Fibroblast of villous mesenchyme (primary cell): ENCODE results near the gene EXOC7. TPM values are rescaled to one million over a fixed set of nuclear protein-coding genes. Genes with fewer than 3 reads are reported as not detected.
"Not testable (repeated sequence)": the region's sequence is repeated elsewhere in the genome, so short reads cannot be mapped to it uniquely, and the experiment has no call there.

Experiments
- DNase-seq: peaks from one replicate; pipeline ENCODE4 v3.0.0-alpha.2; 2010; ENCODE audit warnings: low read depth
- H3K4me3 ChIP-seq: 2 replicates; pipeline ENCODE4 v1.5.1; 2011; ENCODE audit warnings: low read depth, mild to moderate bottlenecking, low read length
- CTCF ChIP-seq: IDR thresholded peaks from 2 replicates; pipeline ENCODE4 v1.5.1; 2012; ENCODE audit warnings: low read depth, mild to moderate bottlenecking, low read length; ENCODE audit not compliant: insufficient read depth
- total RNA-seq: library from RNA; depleted of rRNA; stranded (reverse); fragments of >200 nt; gene quantifications from 2 replicates; pipeline ENCODE4 v1.2.3, GENCODE V29; 2012

The EXOC7 gene
- total RNA-seq, 1 donor: 98.4 TPM

GRCh38 chr17:76079956-76080767, 23.4 kb downstream of the EXOC7 start:
- H3K4me3 ChIP-seq: no peak overlapping the region
- TF ChIP-seq CTCF: no peak
- DNase-seq: no peak

- no peak overlapping the region for H3K4me3 ChIP-seq
- DNase-seq: no peak
- no peak for TF ChIP-seq CTCF
Observed at GRCh38 chr17:76079535-76079955, 24.0 kb downstream of the EXOC7 start.

DNA sequence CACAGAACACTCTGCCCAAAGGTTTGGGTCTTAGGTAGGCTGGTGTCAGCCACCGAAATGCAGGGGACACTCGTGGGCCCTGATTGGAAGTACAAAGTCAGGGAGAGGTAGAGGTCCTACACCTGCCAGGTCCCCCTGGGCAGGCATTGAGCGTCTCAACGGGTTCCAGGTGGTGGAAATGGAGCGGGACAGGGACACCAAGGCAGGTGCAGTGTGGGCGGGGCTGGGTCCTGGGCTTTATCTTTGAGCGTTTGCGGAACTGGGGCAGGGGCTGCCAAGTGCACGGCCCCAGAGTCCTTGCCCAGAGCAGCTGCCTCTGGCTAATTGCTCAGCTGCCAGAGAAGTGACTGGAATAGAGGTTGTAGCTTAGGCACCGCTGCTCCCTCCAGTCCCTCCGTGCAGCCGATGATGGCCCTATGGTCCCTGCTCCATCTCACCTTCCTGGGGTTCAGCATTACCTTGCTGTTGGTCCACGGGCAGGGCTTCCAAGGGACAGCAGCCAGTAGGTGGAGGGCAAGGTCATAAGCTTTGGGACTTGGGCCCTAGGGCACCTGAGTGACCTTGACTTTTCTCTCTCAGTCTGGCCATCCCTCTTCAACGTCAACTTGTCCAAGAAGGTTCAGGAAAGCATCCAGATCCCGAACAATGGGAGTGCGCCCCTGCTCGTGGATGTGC, 24.6 kb downstream of the EXOC7 start, which contains the start of gene ZACN:
Gene ZACN, plus strand, starts transcription at position 323 of the 675 bp plus-strand sequence. Its CDS starts 83 bp downstream, at position 406.
- DNase-seq: no peak

GRCh38 chr17:76078370-76078769, 25.2 kb downstream of the EXOC7 start:
- H3K4me3 ChIP-seq, DNase-seq: not testable (repeated sequence)

More for the DNA sequence above, 24.6 kb downstream of the EXOC7 start, which contains the start of gene ZACN:
- H3K4me3 ChIP-seq: no peak within 1 kb of the TSS
- no peak for TF ChIP-seq CTCF

- TF ChIP-seq CTCF: no peak
- no peak for DNase-seq
- H3K4me3 ChIP-seq: no peak overlapping the region
Observed at GRCh38 chr17:76077584-76078110, 25.9 kb downstream of the EXOC7 start.

GRCh38 chr17:76076765-76077583, 26.6 kb downstream of the EXOC7 start:
- TF ChIP-seq CTCF: no peak
- H3K4me3 ChIP-seq: no peak overlapping the region
- DNase-seq: peak; percentile 14
